MM.1S (cell line): ENCODE results near the gene ANGPT4.

ENCODE experiments used
- DNase-seq: peaks from one replicate; pipeline ENCODE4 v3.0.0-alpha.2; 2015
- H2AFZ ChIP-seq: fragments of 300-600 bp; sonication (generic); 2 replicates; pipeline ENCODE4 v1.6.0; 2016; ENCODE audit warnings: antibody characterized with exemption, low read length
- H3F3A ChIP-seq: fragments of 300-600 bp; sonication (generic); 2 replicates; pipeline ENCODE4 v1.6.1; 2016; ENCODE audit warnings: mild to moderate bottlenecking, antibody characterized with exemption, low read length, moderate library complexity, mixed read lengths; ENCODE audit not compliant: insufficient read depth
- H3K27ac ChIP-seq: fragments of 300-600 bp; sonication (generic); 2 replicates; pipeline ENCODE4 v1.5.1; 2016; ENCODE audit warnings: mild to moderate bottlenecking, low read length
- H3K27me3 ChIP-seq: fragments of 300-600 bp; sonication (generic); replicated peaks from 2 replicates; pipeline ENCODE4 v1.6.0; 2016; ENCODE audit warnings: low read length; ENCODE audit not compliant: insufficient read depth
- H3K36me3 ChIP-seq: fragments of 300-600 bp; sonication (generic); replicated peaks from 2 replicates; pipeline ENCODE4 v1.6.1; 2016; ENCODE audit warnings: mild to moderate bottlenecking, low read length, mixed read lengths; ENCODE audit not compliant: insufficient read depth
- H3K4me1 ChIP-seq: fragments of 300-600 bp; sonication (generic); 2 replicates; pipeline ENCODE4 v1.6.1; 2016; ENCODE audit warnings: low read length, mixed read lengths
- H3K4me2 ChIP-seq: fragments of 300-600 bp; sonication (generic); 2 replicates; pipeline ENCODE4 v1.6.0; 2016; ENCODE audit warnings: low read depth, low read length
- H3K4me3 ChIP-seq: fragments of 300-600 bp; sonication (generic); 2 replicates; pipeline ENCODE4 v1.5.1; 2016; ENCODE audit warnings: low read length, mixed read lengths
- H3K79me2 ChIP-seq: fragments of 300-600 bp; sonication (generic); 2 replicates; pipeline ENCODE4 v1.6.1; 2016; ENCODE audit warnings: mixed run types, low read length, mixed read lengths
- H3K9ac ChIP-seq: fragments of 300-600 bp; sonication (generic); 2 replicates; pipeline ENCODE4 v1.6.1; 2016; ENCODE audit warnings: low read length, mixed read lengths
- H3K9me2 ChIP-seq: fragments of 300-600 bp; sonication (generic); replicated peaks from 2 replicates; pipeline ENCODE4 v1.6.1; 2016; ENCODE audit warnings: mild to moderate bottlenecking, low read length, mixed read lengths; ENCODE audit not compliant: insufficient read depth
- H3K9me3 ChIP-seq: fragments of 300-600 bp; sonication (generic); replicated peaks from 2 replicates; pipeline ENCODE4 v1.6.1; 2016; ENCODE audit warnings: mild to moderate bottlenecking, low read length, mixed read lengths; ENCODE audit not compliant: insufficient read depth
- H4K20me1 ChIP-seq: fragments of 300-600 bp; sonication (generic); 2 replicates; pipeline ENCODE4 v1.6.1; 2016; ENCODE audit warnings: mild to moderate bottlenecking, low read length, moderate library complexity, mixed read lengths; ENCODE audit not compliant: insufficient read depth
- EZH2 ChIP-seq: fragments of 300-600 bp; sonication (generic); optimal IDR thresholded peaks from 2 replicates; pipeline ENCODE3; 2017; ENCODE audit warnings: low read depth, mild to moderate bottlenecking, antibody characterized with exemption, low read length, mixed read lengths
- EZH2phosphoT487 ChIP-seq: fragments of 300-600 bp; sonication (generic); IDR thresholded peaks from 2 replicates; pipeline ENCODE4 v1.6.1; 2018; ENCODE audit warnings: antibody characterized with exemption, low read length
- TF ChIP-seq, protein P1 (sequence below): fragments of 300-600 bp; sonication (generic); IDR thresholded peaks from 2 replicates; pipeline ENCODE4 v1.5.1; 2016; ENCODE audit warnings: antibody characterized with exemption, low read length, mixed read lengths

ANGPT4 gene

GRCh38 chr20:961768-962167 is 45.6 kb upstream of the ANGPT4 start:
- Histone ChIP-seq H3K4me3 (no peak overlapping the region), H4K20me1 (no peaks in the 10 kb centered on the region), H3K27ac (no peak overlapping the region), H3K4me1 (no peaks in the 10 kb centered on the region), H3K27me3 (peaks cover 33% of the 10 kb centered on the region), H3K36me3 (no peaks in the 10 kb centered on the region), H3K9me3 (no peaks in the 10 kb centered on the region), H3K9me2 (no peaks in the 10 kb centered on the region), H3K79me2 (no peaks in the 10 kb centered on the region), H2AFZ (no peak overlapping the region), H3F3A (no peaks in the 10 kb centered on the region), H3K4me2 (no peak overlapping the region), H3K9ac (no peak overlapping the region)
- no peak for TF ChIP-seq EZH2phosphoT487
- TF ChIP-seq, protein P1, sequence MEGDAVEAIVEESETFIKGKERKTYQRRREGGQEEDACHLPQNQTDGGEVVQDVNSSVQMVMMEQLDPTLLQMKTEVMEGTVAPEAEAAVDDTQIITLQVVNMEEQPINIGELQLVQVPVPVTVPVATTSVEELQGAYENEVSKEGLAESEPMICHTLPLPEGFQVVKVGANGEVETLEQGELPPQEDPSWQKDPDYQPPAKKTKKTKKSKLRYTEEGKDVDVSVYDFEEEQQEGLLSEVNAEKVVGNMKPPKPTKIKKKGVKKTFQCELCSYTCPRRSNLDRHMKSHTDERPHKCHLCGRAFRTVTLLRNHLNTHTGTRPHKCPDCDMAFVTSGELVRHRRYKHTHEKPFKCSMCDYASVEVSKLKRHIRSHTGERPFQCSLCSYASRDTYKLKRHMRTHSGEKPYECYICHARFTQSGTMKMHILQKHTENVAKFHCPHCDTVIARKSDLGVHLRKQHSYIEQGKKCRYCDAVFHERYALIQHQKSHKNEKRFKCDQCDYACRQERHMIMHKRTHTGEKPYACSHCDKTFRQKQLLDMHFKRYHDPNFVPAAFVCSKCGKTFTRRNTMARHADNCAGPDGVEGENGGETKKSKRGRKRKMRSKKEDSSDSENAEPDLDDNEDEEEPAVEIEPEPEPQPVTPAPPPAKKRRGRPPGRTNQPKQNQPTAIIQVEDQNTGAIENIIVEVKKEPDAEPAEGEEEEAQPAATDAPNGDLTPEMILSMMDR = no peak
- no peak for TF ChIP-seq EZH2
- no peak for DNase-seq

DNA sequence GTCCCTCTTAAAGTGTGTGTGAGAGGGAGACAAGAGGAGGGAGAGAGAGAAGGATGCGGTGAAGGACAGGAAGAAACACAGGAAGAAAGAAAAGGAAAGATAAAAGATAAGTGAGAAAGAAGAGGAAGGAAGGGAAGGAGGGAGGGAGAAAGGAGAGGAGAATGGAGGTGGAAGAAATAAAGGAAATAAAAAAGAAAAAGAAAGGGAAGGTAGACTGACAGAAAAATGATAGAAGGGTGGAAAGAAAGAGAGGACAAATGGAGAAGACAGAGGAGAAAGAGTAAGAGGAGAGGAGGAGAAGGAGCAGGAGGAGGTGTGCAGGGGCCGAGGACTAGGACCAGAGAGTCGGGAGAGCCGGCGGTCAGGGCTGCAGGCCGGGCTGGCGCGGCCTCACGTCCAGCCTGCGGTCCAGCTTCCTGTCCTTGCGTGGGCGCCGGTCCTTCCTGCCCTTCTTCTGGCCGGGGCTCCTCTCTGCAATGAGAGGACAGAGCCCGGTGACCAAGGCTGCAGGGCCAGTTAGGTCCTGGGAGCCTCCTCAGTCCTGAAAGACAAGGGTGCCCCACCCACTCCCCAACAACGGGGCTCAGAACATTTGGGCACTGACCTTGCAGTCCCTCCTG is 44.0 kb upstream of the ANGPT4 start:
- no peaks in the 10 kb centered on the region for H3K9me3 ChIP-seq
- no peak overlapping the region for H3K4me2 ChIP-seq
- H3K9me2 ChIP-seq = no peaks in the 10 kb centered on the region
- TF ChIP-seq, protein P1 = no peak
- no peak for TF ChIP-seq EZH2phosphoT487
- TF ChIP-seq EZH2 = no peak
- H4K20me1 ChIP-seq = no peaks in the 10 kb centered on the region
- no peaks in the 10 kb centered on the region for H3K36me3 ChIP-seq
- H3K4me3 ChIP-seq = no peak overlapping the region
- H3K27me3 ChIP-seq = peaks cover 37% of the 10 kb centered on the region
- no peaks in the 10 kb centered on the region for H3K79me2 ChIP-seq
- no peak overlapping the region for H3K27ac ChIP-seq
- no peaks in the 10 kb centered on the region for H3F3A ChIP-seq
- no peaks in the 10 kb centered on the region for H3K4me1 ChIP-seq
- no peak overlapping the region for H3K9ac ChIP-seq
- no peak for DNase-seq
- H2AFZ ChIP-seq = no peak overlapping the region

DNA sequence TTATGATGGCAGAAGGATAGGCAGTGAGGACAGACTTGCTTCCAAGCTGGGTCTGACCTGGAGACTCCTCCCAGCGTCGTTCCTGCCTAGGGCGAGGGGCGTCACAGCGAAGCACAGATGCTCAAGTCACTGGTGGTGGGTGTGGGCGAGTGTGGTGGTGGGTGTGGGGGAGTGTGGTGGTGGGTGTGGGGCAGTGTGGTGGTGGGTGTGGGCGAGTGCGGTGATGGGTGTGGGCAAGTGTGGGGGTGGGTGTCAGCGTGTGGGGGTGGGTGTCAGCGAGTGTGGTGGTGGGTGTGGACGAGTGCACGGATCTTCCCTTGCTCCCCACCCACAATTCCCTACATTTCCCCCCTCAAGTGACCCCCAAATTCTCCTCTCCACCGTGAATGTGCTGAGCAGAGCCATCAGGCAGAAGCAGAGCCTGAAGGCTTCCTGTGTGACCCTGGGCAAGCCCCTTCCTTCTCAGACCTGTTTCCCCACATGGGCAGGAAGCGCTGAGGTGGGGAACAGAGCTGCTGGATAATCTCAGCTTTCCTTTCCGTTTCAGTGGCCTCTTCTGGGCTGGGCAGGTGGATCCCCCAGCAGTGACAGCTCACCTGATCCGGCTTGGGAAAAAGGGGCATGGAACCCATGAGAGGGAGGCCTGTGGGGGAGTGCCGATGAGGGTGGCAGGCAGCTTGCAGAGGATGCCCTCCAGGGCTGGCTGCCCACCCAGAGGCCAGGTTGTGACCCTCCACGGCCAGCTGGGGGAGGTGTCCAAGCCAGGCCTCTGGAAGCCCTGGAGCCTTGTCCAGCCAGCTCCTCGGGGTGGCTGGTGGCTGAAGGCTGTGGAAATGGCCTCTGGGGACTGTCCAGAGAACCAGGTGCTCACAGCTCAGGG is 43.0 kb upstream of the ANGPT4 start:
- Histone ChIP-seq H3K4me1 (no peaks in the 10 kb centered on the region), H3K79me2 (no peaks in the 10 kb centered on the region), H3F3A (no peaks in the 10 kb centered on the region), H2AFZ (no peak overlapping the region), H3K4me2 (no peak overlapping the region), H3K9me3 (no peaks in the 10 kb centered on the region), H3K9me2 (no peaks in the 10 kb centered on the region), H4K20me1 (no peaks in the 10 kb centered on the region), H3K27ac (no peak overlapping the region), H3K9ac (no peak overlapping the region), H3K36me3 (no peaks in the 10 kb centered on the region), H3K27me3 (peaks cover 41% of the 10 kb centered on the region), H3K4me3 (no peak overlapping the region)
- TF ChIP-seq EZH2phosphoT487 = no peak
- TF ChIP-seq, protein P1 = no peak
- no peak for TF ChIP-seq EZH2
- no peak for DNase-seq
